HL-60 (cell line): Measurements from ENCODE around the gene BNC1.

ENCODE experiments used
- DNase-seq, 2 experiments: peaks; one replicate each; pipeline ENCODE4 v3.0.0-alpha.2; 2010 to 2020; ENCODE audit warnings: low read depth in 1 of 2, low spot score in 1 of 2
- H3K27ac ChIP-seq: fragments of 250-450 bp; sonication (Bioruptor Pico); replicated peaks from 2 replicates; pipeline ENCODE4 v1.5.1; 2020; ENCODE audit warnings: mild to moderate bottlenecking, moderate library complexity
- H3K27me3 ChIP-seq: fragments of 250-450 bp; sonication (Bioruptor Pico); 2 replicates; pipeline ENCODE4 v1.5.1; 2021; ENCODE audit warnings: mild to moderate bottlenecking, moderate library complexity; ENCODE audit not compliant: insufficient read depth, poor library complexity, severe bottlenecking
- H3K4me3 ChIP-seq: replicated peaks from 2 replicates; pipeline ENCODE4 v1.5.1; 2011; ENCODE audit warnings: mild to moderate bottlenecking, control low read depth, low read length; ENCODE audit not compliant: insufficient read depth
- GABPA ChIP-seq: IDR thresholded peaks from 2 replicates; pipeline ENCODE4 v1.6.1; 2012; ENCODE audit warnings: low read depth
- POLR2AphosphoS5 ChIP-seq: IDR thresholded peaks from 2 replicates; pipeline ENCODE4 v1.6.1; 2012; ENCODE audit warnings: low read depth
- SPI1 ChIP-seq: IDR thresholded peaks from 2 replicates; pipeline ENCODE4 v1.6.1; 2012; ENCODE audit warnings: low read depth, mild to moderate bottlenecking, borderline replicate concordance
- TF ChIP-seq, protein P1 (sequence below): IDR thresholded peaks from one replicate; pipeline ENCODE4 v1.5.1; 2011; ENCODE audit warnings: low read length, control low read depth, inconsistent platforms; ENCODE audit not compliant: insufficient read depth
- TF ChIP-seq, protein P2 (sequence below): IDR thresholded peaks from 2 replicates; pipeline ENCODE4 v1.6.1; 2012; ENCODE audit warnings: low read depth; ENCODE audit not compliant: insufficient replicate concordance

BNC1 gene

DNA sequence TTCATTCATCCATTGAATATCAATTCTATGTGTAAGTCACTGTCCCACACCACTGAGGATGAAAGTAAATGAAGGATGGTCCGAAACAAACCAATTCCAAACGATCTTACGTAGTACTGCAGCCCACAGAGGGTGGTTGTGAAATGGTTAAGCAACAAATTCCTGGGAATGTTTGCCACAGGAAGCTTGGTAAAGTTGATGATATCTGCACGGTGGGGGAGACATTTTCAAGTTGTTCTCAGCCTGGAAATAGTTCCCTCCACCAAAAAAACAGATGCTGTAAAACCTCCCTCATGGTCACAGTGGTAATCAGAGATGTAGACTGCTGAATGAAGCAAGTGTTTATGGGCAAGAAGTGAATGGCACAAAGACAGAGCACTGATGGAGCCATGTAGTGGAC is 35.9 kb upstream of the BNC1 start:
- DNase-seq = no peak
- Histone ChIP-seq H3K27me3 (no peaks in the 10 kb centered on the region), H3K27ac (no peak overlapping the region), H3K4me3 (no peak overlapping the region)
- no peak for TF ChIP-seq GABPA
- TF ChIP-seq POLR2AphosphoS5 = no peak
- TF ChIP-seq, protein P1, sequence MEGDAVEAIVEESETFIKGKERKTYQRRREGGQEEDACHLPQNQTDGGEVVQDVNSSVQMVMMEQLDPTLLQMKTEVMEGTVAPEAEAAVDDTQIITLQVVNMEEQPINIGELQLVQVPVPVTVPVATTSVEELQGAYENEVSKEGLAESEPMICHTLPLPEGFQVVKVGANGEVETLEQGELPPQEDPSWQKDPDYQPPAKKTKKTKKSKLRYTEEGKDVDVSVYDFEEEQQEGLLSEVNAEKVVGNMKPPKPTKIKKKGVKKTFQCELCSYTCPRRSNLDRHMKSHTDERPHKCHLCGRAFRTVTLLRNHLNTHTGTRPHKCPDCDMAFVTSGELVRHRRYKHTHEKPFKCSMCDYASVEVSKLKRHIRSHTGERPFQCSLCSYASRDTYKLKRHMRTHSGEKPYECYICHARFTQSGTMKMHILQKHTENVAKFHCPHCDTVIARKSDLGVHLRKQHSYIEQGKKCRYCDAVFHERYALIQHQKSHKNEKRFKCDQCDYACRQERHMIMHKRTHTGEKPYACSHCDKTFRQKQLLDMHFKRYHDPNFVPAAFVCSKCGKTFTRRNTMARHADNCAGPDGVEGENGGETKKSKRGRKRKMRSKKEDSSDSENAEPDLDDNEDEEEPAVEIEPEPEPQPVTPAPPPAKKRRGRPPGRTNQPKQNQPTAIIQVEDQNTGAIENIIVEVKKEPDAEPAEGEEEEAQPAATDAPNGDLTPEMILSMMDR = no peak
- no peak for TF ChIP-seq SPI1
- TF ChIP-seq, protein P2, sequence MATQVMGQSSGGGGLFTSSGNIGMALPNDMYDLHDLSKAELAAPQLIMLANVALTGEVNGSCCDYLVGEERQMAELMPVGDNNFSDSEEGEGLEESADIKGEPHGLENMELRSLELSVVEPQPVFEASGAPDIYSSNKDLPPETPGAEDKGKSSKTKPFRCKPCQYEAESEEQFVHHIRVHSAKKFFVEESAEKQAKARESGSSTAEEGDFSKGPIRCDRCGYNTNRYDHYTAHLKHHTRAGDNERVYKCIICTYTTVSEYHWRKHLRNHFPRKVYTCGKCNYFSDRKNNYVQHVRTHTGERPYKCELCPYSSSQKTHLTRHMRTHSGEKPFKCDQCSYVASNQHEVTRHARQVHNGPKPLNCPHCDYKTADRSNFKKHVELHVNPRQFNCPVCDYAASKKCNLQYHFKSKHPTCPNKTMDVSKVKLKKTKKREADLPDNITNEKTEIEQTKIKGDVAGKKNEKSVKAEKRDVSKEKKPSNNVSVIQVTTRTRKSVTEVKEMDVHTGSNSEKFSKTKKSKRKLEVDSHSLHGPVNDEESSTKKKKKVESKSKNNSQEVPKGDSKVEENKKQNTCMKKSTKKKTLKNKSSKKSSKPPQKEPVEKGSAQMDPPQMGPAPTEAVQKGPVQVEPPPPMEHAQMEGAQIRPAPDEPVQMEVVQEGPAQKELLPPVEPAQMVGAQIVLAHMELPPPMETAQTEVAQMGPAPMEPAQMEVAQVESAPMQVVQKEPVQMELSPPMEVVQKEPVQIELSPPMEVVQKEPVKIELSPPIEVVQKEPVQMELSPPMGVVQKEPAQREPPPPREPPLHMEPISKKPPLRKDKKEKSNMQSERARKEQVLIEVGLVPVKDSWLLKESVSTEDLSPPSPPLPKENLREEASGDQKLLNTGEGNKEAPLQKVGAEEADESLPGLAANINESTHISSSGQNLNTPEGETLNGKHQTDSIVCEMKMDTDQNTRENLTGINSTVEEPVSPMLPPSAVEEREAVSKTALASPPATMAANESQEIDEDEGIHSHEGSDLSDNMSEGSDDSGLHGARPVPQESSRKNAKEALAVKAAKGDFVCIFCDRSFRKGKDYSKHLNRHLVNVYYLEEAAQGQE = no peak

DNA sequence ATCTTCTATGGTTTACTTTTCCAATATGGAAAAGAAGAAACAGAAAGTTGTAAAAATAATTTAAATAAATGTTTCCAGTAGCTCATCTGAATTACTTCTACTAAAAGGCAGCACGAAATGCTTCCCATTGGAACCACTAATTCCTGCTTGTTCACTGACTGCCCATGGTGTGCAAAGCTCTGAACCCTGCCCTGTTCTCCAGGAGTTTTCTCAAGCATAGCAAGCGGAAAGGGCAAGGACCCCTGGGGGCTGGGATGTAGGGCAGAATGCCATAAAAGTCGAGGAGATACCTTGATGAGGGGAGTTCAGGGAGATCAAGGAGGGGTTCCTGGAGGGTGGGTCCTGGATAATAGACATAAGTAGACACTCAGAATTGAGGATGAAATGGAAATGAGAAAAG is 35.3 kb upstream of the BNC1 start:
- Histone ChIP-seq H3K27ac (no peak overlapping the region), H3K27me3 (no peaks in the 10 kb centered on the region)
- DNase-seq = no peak

DNA sequence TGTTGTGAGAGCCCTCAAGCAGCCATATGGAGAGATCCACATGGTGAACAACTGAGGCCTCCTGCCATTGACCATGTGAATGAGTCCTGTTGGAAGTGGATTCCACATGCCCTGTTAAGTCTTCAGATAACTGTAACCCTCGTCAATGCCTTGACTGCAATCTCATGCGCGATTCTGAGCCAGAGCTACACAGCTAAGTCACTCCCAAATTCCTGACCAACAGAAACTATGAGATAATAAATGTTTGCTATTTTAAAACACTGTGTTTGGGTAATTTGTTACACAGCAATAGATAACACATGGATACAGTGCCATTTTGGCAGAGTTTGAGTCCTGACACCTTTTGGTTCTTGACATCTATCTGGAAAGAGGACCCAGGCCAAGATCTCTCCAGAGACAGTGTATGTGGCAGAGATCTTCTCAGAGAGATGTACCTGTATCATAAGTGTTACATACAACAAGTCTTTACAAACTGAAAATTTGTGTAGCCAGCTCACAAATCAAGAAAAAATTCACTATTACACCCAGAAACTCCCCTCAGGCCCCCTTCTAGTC is 34.5 kb upstream of the BNC1 start:
- DNase-seq = no peak
- TF ChIP-seq, protein P1 = no peak
- no peak for TF ChIP-seq SPI1
- no peak for TF ChIP-seq POLR2AphosphoS5
- no peak for TF ChIP-seq GABPA
- TF ChIP-seq, protein P2 = no peak
- H3K4me3 ChIP-seq = no peak overlapping the region
- H3K27ac ChIP-seq = no peak overlapping the region
- no peaks in the 10 kb centered on the region for H3K27me3 ChIP-seq

More for the DNA sequence above, 35.3 kb upstream of the BNC1 start:
- no peak overlapping the region for H3K4me3 ChIP-seq
- no peak for TF ChIP-seq POLR2AphosphoS5

DNA sequence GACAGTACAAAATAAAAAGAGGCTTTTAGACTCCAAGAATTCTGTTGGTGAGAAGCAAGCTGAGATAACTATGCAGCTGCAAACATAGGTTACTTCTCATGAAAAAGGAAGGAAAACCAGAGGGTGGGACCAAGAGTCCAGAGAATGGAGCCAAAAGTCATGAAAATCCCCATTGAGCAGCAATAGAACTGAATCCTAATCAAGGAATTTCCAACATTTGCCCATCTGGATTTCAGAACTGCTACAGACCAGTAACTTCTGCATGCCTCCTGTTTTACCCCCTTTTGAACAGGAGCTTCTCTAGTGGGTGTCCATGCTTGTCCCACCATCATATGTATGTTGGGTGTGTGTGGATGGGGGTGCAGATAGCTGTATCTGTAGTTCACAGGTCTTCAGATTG is 33.6 kb upstream of the BNC1 start:
- no peaks in the 10 kb centered on the region for H3K27me3 ChIP-seq
- H3K4me3 ChIP-seq = no peak overlapping the region
- no peak overlapping the region for H3K27ac ChIP-seq
- no peak for DNase-seq
- TF ChIP-seq, protein P2 = no peak
